ENCODE results near the gene OSBPL1A. TPM values are rescaled to one million over a fixed set of nuclear protein-coding genes. Genes with fewer than 3 reads are reported as not detected.

Gene OSBPL1A
- total RNA-seq, 1 donor from 2014 or later: 29.7 TPM

DNA sequence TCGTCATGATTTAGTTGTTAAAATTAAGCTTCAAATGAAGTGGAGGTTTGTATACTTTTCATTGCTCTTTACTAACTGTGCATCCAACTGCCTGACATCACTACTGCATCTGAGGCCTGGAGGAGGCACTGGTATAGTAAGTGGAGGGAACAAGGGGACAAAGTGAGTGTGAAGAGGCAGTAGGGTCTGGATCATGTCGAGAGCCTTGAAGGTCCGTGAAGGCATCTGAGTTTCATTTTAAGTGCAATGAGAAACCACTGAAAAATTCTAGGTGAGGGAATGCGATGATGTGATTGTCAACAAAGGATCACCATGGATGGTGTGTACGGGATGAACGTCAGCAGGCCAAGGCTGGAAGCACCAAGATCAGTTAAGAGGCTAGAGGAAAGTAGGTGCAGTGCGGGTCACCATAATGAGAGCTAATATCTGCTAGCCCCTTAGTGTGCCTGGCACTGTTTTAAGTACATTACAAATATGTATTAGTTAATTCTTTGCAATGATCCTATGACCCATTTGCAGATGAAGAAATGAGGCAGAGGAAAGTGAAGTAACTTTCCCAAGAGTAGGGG is 162.7 kb downstream of the OSBPL1A start:
- Mint-ChIP-seq H3K9me3 (ENCODE audit: unreplicated experiment) (no peaks in the 10 kb centered on the region), H3K36me3 (ENCODE audit: unreplicated experiment) (peaks cover 36% of the 10 kb centered on the region), H3K27me3 (ENCODE audit: unreplicated experiment) (no peaks in the 10 kb centered on the region), H3K4me3 (ENCODE audit: unreplicated experiment) (no peak overlapping the region), H3K27ac (ENCODE audit: unreplicated experiment) (no peak overlapping the region), H3K4me1 (ENCODE audit: unreplicated experiment) (no peaks in the 10 kb centered on the region)
- DNase-seq (ENCODE audit: extremely low spot score, unreplicated experiment): no peak
- TF ChIP-seq, protein P1, sequence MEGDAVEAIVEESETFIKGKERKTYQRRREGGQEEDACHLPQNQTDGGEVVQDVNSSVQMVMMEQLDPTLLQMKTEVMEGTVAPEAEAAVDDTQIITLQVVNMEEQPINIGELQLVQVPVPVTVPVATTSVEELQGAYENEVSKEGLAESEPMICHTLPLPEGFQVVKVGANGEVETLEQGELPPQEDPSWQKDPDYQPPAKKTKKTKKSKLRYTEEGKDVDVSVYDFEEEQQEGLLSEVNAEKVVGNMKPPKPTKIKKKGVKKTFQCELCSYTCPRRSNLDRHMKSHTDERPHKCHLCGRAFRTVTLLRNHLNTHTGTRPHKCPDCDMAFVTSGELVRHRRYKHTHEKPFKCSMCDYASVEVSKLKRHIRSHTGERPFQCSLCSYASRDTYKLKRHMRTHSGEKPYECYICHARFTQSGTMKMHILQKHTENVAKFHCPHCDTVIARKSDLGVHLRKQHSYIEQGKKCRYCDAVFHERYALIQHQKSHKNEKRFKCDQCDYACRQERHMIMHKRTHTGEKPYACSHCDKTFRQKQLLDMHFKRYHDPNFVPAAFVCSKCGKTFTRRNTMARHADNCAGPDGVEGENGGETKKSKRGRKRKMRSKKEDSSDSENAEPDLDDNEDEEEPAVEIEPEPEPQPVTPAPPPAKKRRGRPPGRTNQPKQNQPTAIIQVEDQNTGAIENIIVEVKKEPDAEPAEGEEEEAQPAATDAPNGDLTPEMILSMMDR (IDR thresholded peaks at IDR 0.05): no peak

DNA sequence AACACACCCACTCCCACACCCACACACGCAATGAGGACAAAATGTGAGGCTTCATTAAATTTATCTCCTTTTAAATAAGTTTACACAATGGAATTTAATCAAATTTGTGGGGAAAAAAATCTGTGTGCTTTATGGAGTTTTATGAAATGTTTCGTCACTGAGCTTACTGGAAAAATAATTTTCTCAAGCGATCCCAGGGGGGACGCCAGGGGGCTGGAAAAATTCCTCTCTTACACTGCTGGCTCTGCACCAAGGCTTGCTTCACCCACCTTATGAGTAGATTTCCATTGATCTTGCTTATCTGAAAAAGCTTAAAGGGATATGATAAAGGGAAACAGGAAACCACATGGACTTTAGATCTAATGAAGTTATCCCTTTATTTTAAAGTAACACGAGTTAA is 163.3 kb downstream of the OSBPL1A start:
- no peak for DNase-seq (ENCODE audit: extremely low spot score, unreplicated experiment)
- Mint-ChIP-seq H3K4me3 (ENCODE audit: unreplicated experiment) (no peak overlapping the region), H3K27ac (ENCODE audit: unreplicated experiment) (no peak overlapping the region), H3K36me3 (ENCODE audit: unreplicated experiment) (peaks cover 36% of the 10 kb centered on the region), H3K9me3 (ENCODE audit: unreplicated experiment) (no peaks in the 10 kb centered on the region), H3K27me3 (ENCODE audit: unreplicated experiment) (no peaks in the 10 kb centered on the region), H3K4me1 (ENCODE audit: unreplicated experiment) (no peaks in the 10 kb centered on the region)
- TF ChIP-seq, protein P1 (IDR thresholded peaks at IDR 0.05): no peak

DNA sequence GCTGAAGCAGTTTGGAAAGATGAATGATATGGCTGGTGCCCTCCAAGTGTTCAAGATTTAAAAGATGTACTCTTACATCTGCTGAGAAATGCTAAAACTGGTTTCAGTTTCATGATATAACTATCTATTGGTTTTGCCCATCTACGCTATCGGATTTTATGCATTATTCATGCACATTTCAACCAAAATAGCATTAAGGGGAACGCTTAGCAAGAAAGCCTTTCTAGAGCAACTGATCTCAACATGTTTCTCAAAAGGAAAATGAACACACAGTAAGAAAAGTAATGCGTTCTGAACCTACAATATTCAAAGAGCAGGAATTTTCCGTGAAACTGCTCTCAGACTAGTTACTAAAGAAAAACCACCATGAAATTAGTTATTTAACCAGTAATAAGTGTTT is 164.8 kb downstream of the OSBPL1A start:
- no peak for DNase-seq (ENCODE audit: extremely low spot score, unreplicated experiment)
- H3K36me3 Mint-ChIP-seq (ENCODE audit: unreplicated experiment): peaks cover 26% of the 10 kb centered on the region
- peaks cover 5% of the 10 kb centered on the region for H3K4me1 Mint-ChIP-seq (ENCODE audit: unreplicated experiment)
- H3K9me3 Mint-ChIP-seq (ENCODE audit: unreplicated experiment): no peaks in the 10 kb centered on the region
- TF ChIP-seq, protein P1 (IDR thresholded peaks at IDR 0.05): no peak
- no peaks in the 10 kb centered on the region for H3K27me3 Mint-ChIP-seq (ENCODE audit: unreplicated experiment)
- no peak overlapping the region for H3K4me3 Mint-ChIP-seq (ENCODE audit: unreplicated experiment)
- H3K27ac Mint-ChIP-seq (ENCODE audit: unreplicated experiment): no peak overlapping the region

DNA sequence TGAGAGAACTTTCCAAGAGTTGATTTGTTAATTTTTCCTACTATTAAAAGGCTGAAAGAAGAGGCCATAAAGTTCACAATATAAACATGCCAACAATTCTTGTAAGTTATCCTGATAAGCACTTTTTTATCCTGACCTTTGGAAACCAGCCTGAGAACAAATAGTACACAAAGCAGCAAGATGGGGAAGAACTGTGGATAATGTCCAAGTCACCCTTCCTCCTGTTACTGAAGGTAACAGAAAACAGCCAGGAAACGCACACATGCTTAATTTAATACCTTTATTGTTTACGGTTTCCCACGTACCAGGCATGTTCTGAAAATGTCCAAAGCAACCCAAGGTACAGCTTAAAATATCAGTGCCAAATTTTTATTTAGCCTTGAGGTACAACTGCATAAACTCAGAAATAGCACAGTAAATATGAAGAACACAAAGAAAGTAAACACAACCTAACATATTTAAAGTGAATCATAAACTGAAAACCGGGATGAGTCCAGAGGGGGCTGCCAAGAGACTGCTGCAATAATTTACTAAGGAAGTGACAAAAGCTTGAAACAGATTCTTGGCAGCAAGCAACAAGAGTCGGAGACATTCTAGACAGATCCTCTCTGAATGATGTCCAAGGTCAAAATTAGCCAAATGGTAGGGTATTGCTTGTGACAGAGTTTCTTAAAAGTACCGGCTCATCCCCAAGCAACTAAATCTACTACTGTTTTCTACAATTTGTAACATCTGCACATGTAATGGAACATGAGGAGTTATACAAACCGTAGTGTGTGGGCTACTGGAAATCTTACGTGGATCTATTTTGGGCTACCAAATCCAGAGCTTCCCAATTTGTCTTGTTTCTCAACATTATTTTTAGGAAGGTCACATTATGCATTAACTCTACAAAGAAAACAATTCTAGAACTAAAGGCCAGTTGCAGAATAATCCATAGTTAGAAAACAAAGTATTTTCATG is 165.6 kb downstream of the OSBPL1A start:
- peaks cover 23% of the 10 kb centered on the region for H3K36me3 Mint-ChIP-seq (ENCODE audit: unreplicated experiment)
- H3K4me3 Mint-ChIP-seq (ENCODE audit: unreplicated experiment): no peak overlapping the region
- TF ChIP-seq, protein P1 (IDR thresholded peaks at IDR 0.05): no peak
- no peaks in the 10 kb centered on the region for H3K9me3 Mint-ChIP-seq (ENCODE audit: unreplicated experiment)
- peaks cover 5% of the 10 kb centered on the region for H3K4me1 Mint-ChIP-seq (ENCODE audit: unreplicated experiment)
- no peak for DNase-seq (ENCODE audit: extremely low spot score, unreplicated experiment)
- H3K27me3 Mint-ChIP-seq (ENCODE audit: unreplicated experiment): no peaks in the 10 kb centered on the region
- H3K27ac Mint-ChIP-seq (ENCODE audit: unreplicated experiment): no peak overlapping the region

DNA sequence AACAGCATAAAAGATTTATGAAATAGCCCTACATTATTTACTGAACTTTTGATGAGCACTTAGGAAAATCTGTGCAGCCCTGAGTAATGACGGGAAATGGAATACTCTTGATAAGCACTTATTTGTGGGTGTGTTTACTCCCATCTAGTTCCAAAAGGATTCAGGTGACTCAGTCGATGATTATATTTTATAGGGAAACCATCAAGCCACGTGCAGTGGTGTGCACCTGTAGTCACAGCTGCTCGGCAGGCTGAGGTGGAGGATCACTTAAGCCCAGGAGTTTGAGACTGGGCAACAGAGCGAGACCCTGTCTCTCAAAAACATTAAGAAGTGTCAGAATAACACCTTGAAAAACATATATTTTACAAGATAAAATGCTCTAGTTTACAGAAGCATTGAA is 166.9 kb downstream of the OSBPL1A start:
- H3K36me3 Mint-ChIP-seq (ENCODE audit: unreplicated experiment): peaks cover 11% of the 10 kb centered on the region
- no peaks in the 10 kb centered on the region for H3K9me3 Mint-ChIP-seq (ENCODE audit: unreplicated experiment)
- H3K27ac Mint-ChIP-seq (ENCODE audit: unreplicated experiment): no peak overlapping the region
- no peak overlapping the region for H3K4me3 Mint-ChIP-seq (ENCODE audit: unreplicated experiment)
- TF ChIP-seq, protein P1 (IDR thresholded peaks at IDR 0.05): no peak
- no peaks in the 10 kb centered on the region for H3K27me3 Mint-ChIP-seq (ENCODE audit: unreplicated experiment)
- no peak for DNase-seq (ENCODE audit: extremely low spot score, unreplicated experiment)
- peaks cover 5% of the 10 kb centered on the region for H3K4me1 Mint-ChIP-seq (ENCODE audit: unreplicated experiment)

Data from osteocyte (in vitro differentiated cells).